HEK293 (cell line): Measurements from ENCODE around the gene PNCK.
A peak's percentile ranks its signal among the peaks of the same experiment; 100 is the strongest.

Source experiments
- BCL11A ChIP-seq: fragments of 450-650 bp; formaldehyde crosslinking; IDR thresholded peaks from 2 replicates; pipeline ENCODE4 v1.5.1; 2016; ENCODE audit warnings: low read depth, missing biosample characterization, missing genetic modification characterization
- BCL11B ChIP-seq: fragments of 450-650 bp; formaldehyde crosslinking; IDR thresholded peaks from 2 replicates; pipeline ENCODE4 v1.5.1; 2016; ENCODE audit warnings: low read depth, missing biosample characterization, missing genetic modification characterization
- FEZF1 ChIP-seq: fragments of 450-650 bp; formaldehyde crosslinking; IDR thresholded peaks from 2 replicates; pipeline ENCODE4 v1.5.1; 2016; ENCODE audit warnings: missing biosample characterization, missing genetic modification characterization
- GLIS2 ChIP-seq: fragments of 450-650 bp; formaldehyde crosslinking; IDR thresholded peaks from 2 replicates; pipeline ENCODE4 v1.5.1; 2016; ENCODE audit warnings: missing biosample characterization, missing genetic modification characterization
- PATZ1 ChIP-seq: fragments of 450-650 bp; formaldehyde crosslinking; IDR thresholded peaks from 2 replicates; pipeline ENCODE4 v1.5.1; 2016; ENCODE audit warnings: missing biosample characterization, missing genetic modification characterization
- REPIN1 ChIP-seq: fragments of 450-650 bp; formaldehyde crosslinking; IDR thresholded peaks from 2 replicates; pipeline ENCODE4 v1.5.1; 2017; ENCODE audit warnings: missing biosample characterization, missing genetic modification characterization, low read depth
- SP7 ChIP-seq: fragments of 450-650 bp; formaldehyde crosslinking; IDR thresholded peaks from 2 replicates; pipeline ENCODE4 v1.5.1; 2016; ENCODE audit warnings: missing biosample characterization, missing genetic modification characterization
- ZNF157 ChIP-seq: fragments of 450-650 bp; formaldehyde crosslinking; IDR thresholded peaks from 2 replicates; pipeline ENCODE4 v1.5.1; 2016; ENCODE audit warnings: missing biosample characterization, missing genetic modification characterization
- ZNF2 ChIP-seq: fragments of 450-650 bp; formaldehyde crosslinking; IDR thresholded peaks from 2 replicates; pipeline ENCODE4 v1.5.1; 2016; ENCODE audit warnings: missing biosample characterization, missing genetic modification characterization
- ZNF211 ChIP-seq: fragments of 450-650 bp; formaldehyde crosslinking; IDR thresholded peaks from 2 replicates; pipeline ENCODE4 v1.5.1; 2016; ENCODE audit warnings: low read depth, missing biosample characterization, missing genetic modification characterization
- ZNF26 ChIP-seq: fragments of 450-650 bp; formaldehyde crosslinking; IDR thresholded peaks from 2 replicates; pipeline ENCODE4 v1.5.1; 2016; ENCODE audit warnings: missing biosample characterization, missing genetic modification characterization
- ZNF335 ChIP-seq: fragments of 450-650 bp; formaldehyde crosslinking; conservative IDR thresholded peaks from 2 replicates; pipeline ENCODE4 v1.5.1; 2016; ENCODE audit warnings: missing biosample characterization, missing genetic modification characterization
- ZNF391 ChIP-seq: fragments of 450-650 bp; formaldehyde crosslinking; IDR thresholded peaks from 2 replicates; pipeline ENCODE4 v1.5.1; 2016; ENCODE audit warnings: low read depth, missing biosample characterization, missing genetic modification characterization, borderline replicate concordance
- ZNF423 ChIP-seq: fragments of 450-650 bp; formaldehyde crosslinking; IDR thresholded peaks from 2 replicates; pipeline ENCODE4 v1.5.1; 2016; ENCODE audit warnings: missing biosample characterization, missing genetic modification characterization
- ZNF501 ChIP-seq: fragments of 450-650 bp; formaldehyde crosslinking; IDR thresholded peaks from 2 replicates; pipeline ENCODE4 v1.5.1; 2016; ENCODE audit warnings: missing biosample characterization, missing genetic modification characterization
- ZNF555 ChIP-seq: fragments of 450-650 bp; formaldehyde crosslinking; conservative IDR thresholded peaks from 2 replicates; pipeline ENCODE4 v1.5.1; 2017; ENCODE audit warnings: missing biosample characterization, mild to moderate bottlenecking, missing genetic modification characterization, inconsistent platforms
- ZNF558 ChIP-seq: fragments of 450-650 bp; formaldehyde crosslinking; IDR thresholded peaks from 2 replicates; pipeline ENCODE4 v1.5.1; 2016; ENCODE audit warnings: missing biosample characterization, missing genetic modification characterization
- ZNF561 ChIP-seq: fragments of 450-650 bp; IDR thresholded peaks from 2 replicates; pipeline ENCODE4 v1.5.1; 2018; ENCODE audit warnings: missing biosample characterization, missing genetic modification characterization, borderline replicate concordance
- ZNF585B ChIP-seq: fragments of 450-650 bp; formaldehyde crosslinking; IDR thresholded peaks from 2 replicates; pipeline ENCODE4 v1.5.1; 2016; ENCODE audit warnings: missing biosample characterization, missing genetic modification characterization
- ZNF658 ChIP-seq: fragments of 450-650 bp; formaldehyde crosslinking; IDR thresholded peaks from 2 replicates; pipeline ENCODE4; 2016; ENCODE audit warnings: missing biosample characterization, missing genetic modification characterization
- ZNF76 ChIP-seq: fragments of 450-650 bp; formaldehyde crosslinking; IDR thresholded peaks from 2 replicates; pipeline ENCODE4; 2016; ENCODE audit warnings: low read depth, missing biosample characterization, missing genetic modification characterization, borderline replicate concordance
- TF ChIP-seq, protein P1 (sequence below): fragments of 450-650 bp; formaldehyde crosslinking; IDR thresholded peaks from 2 replicates; pipeline ENCODE4 v1.5.1; 2016; ENCODE audit warnings: missing biosample characterization, missing genetic modification characterization
- TF ChIP-seq, protein P2 (sequence below): fragments of 450-650 bp; formaldehyde crosslinking; IDR thresholded peaks from 2 replicates; pipeline ENCODE4 v1.5.1; 2016; ENCODE audit warnings: missing biosample characterization, missing genetic modification characterization
- TF ChIP-seq, protein P3 (sequence below): fragments of 450-650 bp; IDR thresholded peaks from 2 replicates; pipeline ENCODE4 v1.5.1; 2018; ENCODE audit warnings: missing biosample characterization, missing genetic modification characterization
- TF ChIP-seq, protein P4 (sequence below): sonication (generic); formaldehyde crosslinking; IDR thresholded peaks from 2 replicates; pipeline ENCODE4 v1.8.1; 2022; ENCODE audit warnings: mild to moderate bottlenecking, moderate library complexity, missing genetic modification reagents

PNCK gene

GRCh38 chrX:153643431-153644351 lies 29.9 kb downstream of the PNCK start (continued):
- TF ChIP-seq, protein P1, sequence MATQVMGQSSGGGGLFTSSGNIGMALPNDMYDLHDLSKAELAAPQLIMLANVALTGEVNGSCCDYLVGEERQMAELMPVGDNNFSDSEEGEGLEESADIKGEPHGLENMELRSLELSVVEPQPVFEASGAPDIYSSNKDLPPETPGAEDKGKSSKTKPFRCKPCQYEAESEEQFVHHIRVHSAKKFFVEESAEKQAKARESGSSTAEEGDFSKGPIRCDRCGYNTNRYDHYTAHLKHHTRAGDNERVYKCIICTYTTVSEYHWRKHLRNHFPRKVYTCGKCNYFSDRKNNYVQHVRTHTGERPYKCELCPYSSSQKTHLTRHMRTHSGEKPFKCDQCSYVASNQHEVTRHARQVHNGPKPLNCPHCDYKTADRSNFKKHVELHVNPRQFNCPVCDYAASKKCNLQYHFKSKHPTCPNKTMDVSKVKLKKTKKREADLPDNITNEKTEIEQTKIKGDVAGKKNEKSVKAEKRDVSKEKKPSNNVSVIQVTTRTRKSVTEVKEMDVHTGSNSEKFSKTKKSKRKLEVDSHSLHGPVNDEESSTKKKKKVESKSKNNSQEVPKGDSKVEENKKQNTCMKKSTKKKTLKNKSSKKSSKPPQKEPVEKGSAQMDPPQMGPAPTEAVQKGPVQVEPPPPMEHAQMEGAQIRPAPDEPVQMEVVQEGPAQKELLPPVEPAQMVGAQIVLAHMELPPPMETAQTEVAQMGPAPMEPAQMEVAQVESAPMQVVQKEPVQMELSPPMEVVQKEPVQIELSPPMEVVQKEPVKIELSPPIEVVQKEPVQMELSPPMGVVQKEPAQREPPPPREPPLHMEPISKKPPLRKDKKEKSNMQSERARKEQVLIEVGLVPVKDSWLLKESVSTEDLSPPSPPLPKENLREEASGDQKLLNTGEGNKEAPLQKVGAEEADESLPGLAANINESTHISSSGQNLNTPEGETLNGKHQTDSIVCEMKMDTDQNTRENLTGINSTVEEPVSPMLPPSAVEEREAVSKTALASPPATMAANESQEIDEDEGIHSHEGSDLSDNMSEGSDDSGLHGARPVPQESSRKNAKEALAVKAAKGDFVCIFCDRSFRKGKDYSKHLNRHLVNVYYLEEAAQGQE: no peak
- TF ChIP-seq BCL11A (tag by site-specific recombination) (no peak), BCL11B (tag by site-specific recombination) (no peak), SP7 (no peak), ZNF26 (no peak), GLIS2 (tag by site-specific recombination) (no peak), ZNF335 (tag by site-specific recombination) (peak; percentile 96), ZNF391 (tag by site-specific recombination) (no peak), ZNF157 (tag by site-specific recombination) (no peak), ZNF558 (tag by site-specific recombination) (no peak), ZNF561 (tag by site-specific recombination) (no peak; the same call in 1 of the 2 replicates), ZNF658 (tag by site-specific recombination) (no peak), ZNF555 (no peak), REPIN1 (no peak), ZNF2 (tag by site-specific recombination) (no peak), ZNF585B (tag by site-specific recombination) (no peak), ZNF211 (tag by site-specific recombination) (no peak), ZNF76 (no peak), FEZF1 (tag by site-specific recombination) (no peak), PATZ1 (tag by site-specific recombination) (peak; percentile 57), ZNF501 (tag by site-specific recombination) (0 out of 2 replicates have a peak, but pooled peaks have one; percentile 19), ZNF423 (tag by site-specific recombination) (no peak)
- TF ChIP-seq, protein P2, sequence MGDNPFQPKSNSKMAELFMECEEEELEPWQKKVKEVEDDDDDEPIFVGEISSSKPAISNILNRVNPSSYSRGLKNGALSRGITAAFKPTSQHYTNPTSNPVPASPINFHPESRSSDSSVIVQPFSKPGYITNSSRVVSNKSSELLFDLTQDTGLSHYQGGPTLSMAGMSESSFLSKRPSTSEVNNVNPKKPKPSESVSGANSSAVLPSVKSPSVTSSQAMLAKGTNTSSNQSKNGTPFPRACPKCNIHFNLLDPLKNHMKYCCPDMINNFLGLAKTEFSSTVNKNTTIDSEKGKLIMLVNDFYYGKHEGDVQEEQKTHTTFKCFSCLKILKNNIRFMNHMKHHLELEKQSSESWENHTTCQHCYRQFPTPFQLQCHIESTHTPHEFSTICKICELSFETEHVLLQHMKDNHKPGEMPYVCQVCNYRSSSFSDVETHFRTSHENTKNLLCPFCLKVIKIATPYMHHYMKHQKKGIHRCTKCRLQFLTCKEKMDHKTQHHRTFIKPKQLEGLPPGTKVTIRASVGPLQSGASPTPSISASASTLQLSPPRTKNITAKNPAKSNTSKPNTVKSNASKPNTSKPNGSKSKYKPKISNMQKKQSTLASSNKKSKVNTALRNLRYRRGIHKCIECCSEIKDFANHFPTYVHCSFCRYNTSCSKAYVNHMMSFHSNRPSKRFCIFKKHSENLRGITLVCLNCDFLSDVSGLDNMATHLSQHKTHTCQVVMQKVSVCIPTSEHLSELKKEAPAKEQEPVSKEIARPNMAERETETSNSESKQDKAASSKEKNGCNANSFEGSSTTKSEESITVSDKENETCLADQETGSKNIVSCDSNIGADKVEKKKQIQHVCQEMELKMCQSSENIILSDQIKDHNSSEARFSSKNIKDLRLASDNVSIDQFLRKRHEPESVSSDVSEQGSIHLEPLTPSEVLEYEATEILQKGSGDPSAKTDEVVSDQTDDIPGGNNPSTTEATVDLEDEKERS (tag by site-specific recombination): no peak
- TF ChIP-seq, protein P3, sequence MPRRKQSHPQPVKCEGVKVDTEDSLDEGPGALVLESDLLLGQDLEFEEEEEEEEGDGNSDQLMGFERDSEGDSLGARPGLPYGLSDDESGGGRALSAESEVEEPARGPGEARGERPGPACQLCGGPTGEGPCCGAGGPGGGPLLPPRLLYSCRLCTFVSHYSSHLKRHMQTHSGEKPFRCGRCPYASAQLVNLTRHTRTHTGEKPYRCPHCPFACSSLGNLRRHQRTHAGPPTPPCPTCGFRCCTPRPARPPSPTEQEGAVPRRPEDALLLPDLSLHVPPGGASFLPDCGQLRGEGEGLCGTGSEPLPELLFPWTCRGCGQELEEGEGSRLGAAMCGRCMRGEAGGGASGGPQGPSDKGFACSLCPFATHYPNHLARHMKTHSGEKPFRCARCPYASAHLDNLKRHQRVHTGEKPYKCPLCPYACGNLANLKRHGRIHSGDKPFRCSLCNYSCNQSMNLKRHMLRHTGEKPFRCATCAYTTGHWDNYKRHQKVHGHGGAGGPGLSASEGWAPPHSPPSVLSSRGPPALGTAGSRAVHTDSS: no peak
- TF ChIP-seq, protein P4, sequence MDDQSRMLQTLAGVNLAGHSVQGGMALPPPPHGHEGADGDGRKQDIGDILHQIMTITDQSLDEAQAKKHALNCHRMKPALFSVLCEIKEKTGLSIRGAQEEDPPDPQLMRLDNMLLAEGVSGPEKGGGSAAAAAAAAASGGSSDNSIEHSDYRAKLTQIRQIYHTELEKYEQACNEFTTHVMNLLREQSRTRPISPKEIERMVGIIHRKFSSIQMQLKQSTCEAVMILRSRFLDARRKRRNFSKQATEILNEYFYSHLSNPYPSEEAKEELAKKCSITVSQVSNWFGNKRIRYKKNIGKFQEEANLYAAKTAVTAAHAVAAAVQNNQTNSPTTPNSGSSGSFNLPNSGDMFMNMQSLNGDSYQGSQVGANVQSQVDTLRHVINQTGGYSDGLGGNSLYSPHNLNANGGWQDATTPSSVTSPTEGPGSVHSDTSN (CRISPR knock-in tag): no peak
